Renal pelvis (tissue), 4 donors: ENCODE results near the gene REXO5. TPM values are rescaled to one million over a fixed set of nuclear protein-coding genes. Genes with fewer than 3 reads are reported as not detected.
A peak's percentile ranks its signal among the peaks of the same experiment; 100 is the strongest.
"Not testable (repeated sequence)": the region's sequence is repeated elsewhere in the genome, so short reads cannot be mapped to it uniquely, and the experiment has no call there.

ENCODE experiments used
- DNase-seq: peaks from one replicate; pipeline ENCODE4 v3.0.0-alpha.2; 2013
- polyA plus RNA-seq, 3 donors: library from polyadenylated mRNA; unstranded; fragments of 120-200 nt; gene quantifications; one replicate each; pipeline ENCODE4 v1.2.1, GENCODE V29; 2013; ENCODE audit not compliant: insufficient read length in 3 of 3

The REXO5 gene
- polyA plus RNA-seq, 3 donors, result 5.3 to 8.5 (median 5.5) TPM

GRCh38 chr16:20849589-20850390 is 43.5 kb downstream of the REXO5 start:
- DNase-seq, result peak; percentile 65

- no peak for DNase-seq
These were observed 44.7 kb downstream of the REXO5 start for GRCh38 chr16:20850981-20851380.

GRCh38 chr16:20851601-20852000 is 45.3 kb downstream of the REXO5 start:
- no peak for DNase-seq

GRCh38 chr16:20853143-20853542 is 46.8 kb downstream of the REXO5 start:
- no peak for DNase-seq

GRCh38 chr16:20853981-20854620 is 47.8 kb downstream of the REXO5 start:
- DNase-seq, result no peak

GRCh38 chr16:20854963-20855362 is 48.6 kb downstream of the REXO5 start:
- DNase-seq, result no peak

GRCh38 chr16:20857281-20857680 is 51.0 kb downstream of the REXO5 start:
- no peak for DNase-seq

GRCh38 chr16:20859229-20859628 is 52.9 kb downstream of the REXO5 start:
- no peak for DNase-seq

GRCh38 chr16:20859699-20860098 is 53.4 kb downstream of the REXO5 start:
- no peak for DNase-seq

GRCh38 chr16:20860361-20860760 is 54.0 kb downstream of the REXO5 start:
- DNase-seq, result no peak

GRCh38 chr16:20860995-20861394 is 54.7 kb downstream of the REXO5 start:
- DNase-seq, result not testable (repeated sequence)

- DNase-seq, result no peak
These were observed 56.0 kb downstream of the REXO5 start for GRCh38 chr16:20862162-20862960.

- DNase-seq, result not testable (repeated sequence)
These were observed 58.0 kb downstream of the REXO5 start for GRCh38 chr16:20864376-20864775.

- DNase-seq, result no peak
These were observed 59.2 kb downstream of the REXO5 start for GRCh38 chr16:20865420-20866131.

GRCh38 chr16:20866145-20866772 is 59.9 kb downstream of the REXO5 start:
- no peak for DNase-seq

- DNase-seq, result no peak
These were observed 60.5 kb downstream of the REXO5 start for GRCh38 chr16:20866801-20867200.

GRCh38 chr16:20867585-20867984 is 61.3 kb downstream of the REXO5 start:
- no peak for DNase-seq

- DNase-seq, result peak; percentile 16
These were observed 62.6 kb downstream of the REXO5 start for GRCh38 chr16:20868890-20869289.

- DNase-seq, result no peak
These were observed 63.9 kb downstream of the REXO5 start for GRCh38 chr16:20870122-20870820.

GRCh38 chr16:20871258-20871657 is 64.9 kb downstream of the REXO5 start:
- DNase-seq, result no peak
